H4 (cell line): Measurements from ENCODE around the gene METTL17. TPM values are rescaled to one million over a fixed set of nuclear protein-coding genes. Genes with fewer than 3 reads are reported as not detected.
"Not testable (repeated sequence)": the region's sequence is repeated elsewhere in the genome, so short reads cannot be mapped to it uniquely, and the experiment has no call there.

Experiments used
- DNase-seq: peaks from one replicate; pipeline ENCODE4 v3.0.0-alpha.2; 2015; ENCODE audit warnings: low spot score
- total RNA-seq: library from RNA; depleted of rRNA; stranded (reverse); fragments of >200 nt; shearing (Covaris generic); gene quantifications from 2 replicates; pipeline ENCODE4 v1.2.3, GENCODE V29; 2014

The METTL17 gene
- total RNA-seq, 1 experiment from 2014 or later: 60.2 TPM

- DNase-seq: no peak
Observed at GRCh38 chr14:20996521-20996920, 6.7 kb downstream of the METTL17 start.

DNA sequence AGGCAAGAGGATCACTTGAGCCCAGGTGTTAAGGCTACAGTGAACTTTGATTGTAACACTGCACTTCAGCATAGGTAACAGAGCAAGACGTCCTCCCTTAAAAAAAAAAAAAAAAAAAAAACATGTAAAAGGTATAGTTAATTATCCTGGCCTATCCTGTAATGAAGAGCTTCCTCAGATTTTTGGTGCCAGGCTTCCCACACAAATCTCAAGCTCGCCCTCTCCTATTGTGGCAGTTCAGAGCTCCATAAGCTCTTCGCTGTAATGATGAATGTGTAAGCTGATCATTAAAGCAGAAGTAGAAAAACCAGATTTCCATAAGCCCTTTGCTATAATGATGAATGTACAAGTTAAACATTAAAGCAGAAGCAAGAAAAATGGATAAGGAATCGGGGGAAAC is 7.3 kb downstream of the METTL17 start:
- no peak for DNase-seq

DNA sequence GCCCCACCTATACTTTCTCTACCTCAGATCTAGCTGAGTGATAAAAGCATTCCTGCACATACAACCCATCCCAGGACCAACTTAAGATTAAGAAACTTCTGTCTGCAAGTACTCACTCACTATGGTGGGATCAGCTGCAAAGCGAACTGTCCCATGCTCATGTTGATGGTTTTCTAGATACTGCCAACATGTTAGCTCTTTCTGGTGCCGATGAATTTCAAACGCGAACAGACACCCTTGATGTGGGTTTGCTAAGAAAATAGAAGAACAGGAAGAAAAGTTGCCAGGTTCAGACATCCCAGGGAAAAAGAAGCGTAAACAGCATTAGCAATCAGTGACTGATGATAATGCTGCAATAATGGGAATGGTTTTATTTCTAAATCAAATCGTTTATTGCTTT is 7.8 kb downstream of the METTL17 start:
- DNase-seq: no peak

DNA sequence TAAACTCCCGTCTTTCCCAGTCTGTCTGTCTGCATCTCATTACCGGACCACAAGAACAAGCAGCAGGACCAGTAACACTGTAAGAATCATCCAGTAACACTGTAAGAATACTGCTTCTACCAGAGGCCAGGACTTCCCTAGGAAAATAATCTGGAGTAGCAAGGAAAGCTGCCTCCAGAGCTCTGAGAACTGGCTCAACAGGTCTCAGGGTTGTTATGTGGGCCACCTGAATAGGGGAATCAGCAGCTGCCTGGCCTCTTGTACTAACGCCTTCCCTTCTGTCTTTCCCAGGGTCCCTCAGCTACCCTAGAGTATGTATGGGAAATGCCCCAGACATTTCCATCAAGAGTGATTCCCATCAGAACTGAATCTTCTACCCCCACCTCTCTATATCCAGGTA is 8.4 kb downstream of the METTL17 start:
- no peak for DNase-seq

GRCh38 chr14:20998674-20999366 is 9.0 kb downstream of the METTL17 start, which contains the start of gene SLC39A2:
TSS of gene SLC39A2 (plus strand) at chr14:20999293. CDS start at chr14:20999447, 154 bp downstream.
- DNase-seq: peak; percentile 24

- DNase-seq: no peak
Observed at GRCh38 chr14:20999591-20999990, 9.8 kb downstream of the METTL17 start.

GRCh38 chr14:21001218-21001617 is 11.4 kb downstream of the METTL17 start:
- DNase-seq: no peak

DNA sequence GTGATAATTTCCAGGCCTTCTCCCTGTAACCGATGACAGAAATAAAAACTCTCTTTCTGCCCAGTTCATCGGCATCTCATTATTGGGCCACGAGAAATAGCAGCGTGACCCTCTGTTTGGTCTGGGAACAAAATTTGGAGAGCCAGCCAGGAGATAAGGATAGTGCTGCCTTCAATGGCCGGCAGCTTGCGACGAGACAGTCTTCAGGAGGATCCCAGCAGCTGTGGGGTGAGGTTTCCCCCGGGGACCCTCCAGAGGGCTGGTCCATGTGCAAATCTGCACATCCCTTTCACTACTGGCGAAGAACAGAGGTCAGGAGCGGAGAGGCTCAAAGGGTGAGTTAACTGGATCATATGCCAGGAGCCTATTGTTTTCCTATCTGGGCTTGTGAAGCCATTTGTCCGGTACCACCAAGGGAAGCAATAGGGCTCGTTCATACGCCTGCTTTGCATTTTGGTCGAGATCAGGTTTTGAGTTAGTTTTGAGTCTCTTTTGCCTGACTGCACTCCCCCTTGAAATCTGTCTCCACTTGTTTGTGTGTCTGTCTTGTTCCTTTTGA is 14.1 kb downstream of the METTL17 start:
- DNase-seq: no peak

- not testable (repeated sequence) for DNase-seq
Observed at GRCh38 chr14:21009721-21010120, 19.9 kb downstream of the METTL17 start.

GRCh38 chr14:21011136-21011535 is 21.4 kb downstream of the METTL17 start:
- DNase-seq: no peak

GRCh38 chr14:21014761-21015190 is 25.0 kb downstream of the METTL17 start:
- peak; percentile 76 for DNase-seq

- DNase-seq: no peak
Observed at GRCh38 chr14:21015312-21015711, 25.5 kb downstream of the METTL17 start.

GRCh38 chr14:21016413-21017190 is 26.8 kb downstream of the METTL17 start:
- no peak for DNase-seq

- DNase-seq: no peak
Observed at GRCh38 chr14:21017528-21018245, 27.9 kb downstream of the METTL17 start.

DNA sequence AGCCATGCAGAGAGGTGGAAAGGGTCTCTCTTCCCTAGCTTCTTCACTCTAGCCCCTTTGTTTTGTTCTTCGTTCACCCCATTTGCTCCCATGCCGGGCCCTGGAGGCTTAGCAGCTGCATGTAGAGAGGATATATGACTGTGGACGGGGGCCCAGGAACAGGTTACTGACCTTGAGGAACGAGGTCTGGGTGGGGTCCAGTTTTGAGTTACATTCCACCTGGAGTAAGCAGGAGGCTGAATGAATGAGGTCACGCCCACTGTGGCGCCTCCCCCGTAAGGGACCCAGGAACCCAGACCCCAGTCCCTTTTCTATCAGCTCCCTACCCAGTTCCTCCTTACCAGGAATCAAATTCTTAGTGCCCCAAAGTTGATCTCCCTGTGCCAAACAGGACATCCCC is 28.5 kb downstream of the METTL17 start:
- no peak for DNase-seq

- no peak for DNase-seq
Observed at GRCh38 chr14:21018781-21019180, 29.0 kb downstream of the METTL17 start.

DNA sequence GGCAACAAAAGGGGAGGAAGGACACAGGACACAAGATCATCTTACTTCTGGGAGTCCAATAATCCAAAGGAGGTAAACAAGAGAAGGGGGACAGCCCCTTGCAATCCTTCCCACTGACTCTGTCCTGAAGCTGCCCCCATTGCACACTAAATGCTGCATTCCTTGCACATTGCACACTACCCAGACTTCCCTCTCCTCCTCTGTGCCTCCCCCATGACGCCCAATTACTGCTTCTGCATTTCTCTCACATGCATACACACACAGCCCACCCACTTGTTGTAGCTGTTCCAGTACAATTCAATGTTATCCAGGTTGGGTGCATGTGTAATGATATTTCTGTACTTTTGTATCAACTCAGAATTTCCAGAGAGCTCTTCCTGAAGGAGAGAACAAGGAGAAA is 29.6 kb downstream of the METTL17 start:
- DNase-seq: no peak

- DNase-seq: no peak
Observed at GRCh38 chr14:21020977-21021545, 31.3 kb downstream of the METTL17 start.

- no peak for DNase-seq
Observed at GRCh38 chr14:21022686-21023085, 32.9 kb downstream of the METTL17 start.

GRCh38 chr14:21023174-21023573 is 33.4 kb downstream of the METTL17 start:
- DNase-seq: no peak

DNA sequence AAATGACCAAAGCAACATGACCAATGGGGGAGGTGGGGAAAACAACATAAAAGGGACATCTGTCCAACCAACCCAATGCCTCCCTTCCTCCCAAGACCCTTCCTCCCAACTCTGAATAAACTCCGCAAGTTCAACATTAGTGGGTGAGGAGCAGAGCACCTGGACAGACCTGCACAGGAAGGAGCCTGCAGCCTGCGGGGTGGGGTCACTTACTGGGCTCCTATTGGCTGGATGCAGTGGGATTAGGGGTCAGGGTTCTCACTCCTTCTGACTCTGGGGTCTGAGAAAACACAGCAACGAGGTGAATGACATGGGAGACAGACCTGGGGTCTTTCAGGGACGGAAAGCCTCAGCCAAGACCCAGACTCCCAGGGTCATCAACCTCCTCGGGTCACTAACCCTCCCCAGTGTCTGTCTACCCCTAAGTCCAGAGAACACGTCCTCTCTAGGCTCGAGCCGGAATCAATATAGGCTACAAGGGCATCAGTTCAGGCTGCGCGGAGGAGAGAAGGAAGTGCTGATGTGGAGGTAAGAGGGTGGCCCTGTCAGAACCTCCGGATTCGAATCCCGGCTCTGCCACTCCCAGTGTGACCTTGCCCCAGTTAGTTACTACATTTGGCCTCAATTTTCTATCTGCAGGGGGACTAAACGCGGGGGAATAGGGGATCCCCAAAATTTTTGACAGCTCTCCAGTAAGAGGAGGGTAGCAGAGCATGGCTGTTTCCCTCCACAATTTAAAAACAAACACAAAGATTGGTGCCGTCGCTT is 34.2 kb downstream of the METTL17 start:
- no peak for DNase-seq
